Suprapubic skin (tissue), 4 donors: ENCODE measurements around the gene GANC. TPM values are rescaled to one million over a fixed set of nuclear protein-coding genes. Genes with fewer than 3 reads are reported as not detected.
"Not testable (repeated sequence)": the region's sequence is repeated elsewhere in the genome, so short reads cannot be mapped to it uniquely, and the experiment has no call there.

Source experiments
- DNase-seq, 2 donors: peaks; one replicate each; pipeline ENCODE4 v3.0.0-alpha.2; 2019; ENCODE audit warnings: low spot score in 2 of 2
- H3K27ac ChIP-seq: fragments of 200-600 bp; sonication (generic); one replicate; pipeline ENCODE4 v1.5.1; 2019
- H3K27me3 ChIP-seq: fragments of 200-600 bp; sonication (generic); one replicate; pipeline ENCODE4 v1.5.1; 2019
- H3K36me3 ChIP-seq: fragments of 200-600 bp; sonication (generic); one replicate; pipeline ENCODE4 v1.5.1; 2019
- H3K4me1 ChIP-seq: fragments of 200-600 bp; sonication (generic); one replicate; pipeline ENCODE4 v1.5.1; 2019
- H3K4me3 ChIP-seq: fragments of 200-600 bp; sonication (generic); one replicate; pipeline ENCODE4 v1.5.1; 2019; ENCODE audit warnings: mild to moderate bottlenecking
- H3K9me3 ChIP-seq: fragments of 200-600 bp; sonication (generic); one replicate; pipeline ENCODE4 v1.5.1; 2019
- EP300 ChIP-seq: sonication (generic); formaldehyde crosslinking; IDR thresholded peaks from one replicate; pipeline ENCODE4 v1.6.1; 2017; ENCODE audit warnings: antibody characterized with exemption
- POLR2A ChIP-seq, 2 donors: fragments of 450-650 bp; IDR thresholded peaks; one replicate each; pipeline ENCODE4 v1.6.1; 2017; ENCODE audit warnings: antibody characterized with exemption in 2 of 2, mild to moderate bottlenecking in 2 of 2, moderate library complexity in 2 of 2
- POLR2AphosphoS5 ChIP-seq, 3 donors: sonication (generic); formaldehyde crosslinking; IDR thresholded peaks; one replicate each; pipeline ENCODE4 v1.6.1; 2017; ENCODE audit warnings: antibody characterized with exemption in 3 of 3
- WGBS: methylation state at CpG from one replicate; pipeline ENCODE4 v1.1.5; 2018; 5-methylcytosine and 5-hydroxymethylcytosine counted together
- total RNA-seq, 4 donors: library from RNA; depleted of rRNA; stranded (reverse); fragments of >200 nt; gene quantifications; one replicate each; pipeline ENCODE4 v1.1.0, GENCODE V29; 2016
- TF ChIP-seq, protein P1 (sequence below), 2 donors: fragments of 200-600 bp in 1 of 2; fragments of 450-650 bp in 1 of 2; sonication (generic) in 1 of 2; IDR thresholded peaks; one replicate each; pipeline ENCODE4 v1.5.1; 2016 to 2019; ENCODE audit warnings: antibody characterized with exemption in 2 of 2, mild to moderate bottlenecking in 1 of 2, moderate library complexity in 1 of 2

GANC gene, protein sequence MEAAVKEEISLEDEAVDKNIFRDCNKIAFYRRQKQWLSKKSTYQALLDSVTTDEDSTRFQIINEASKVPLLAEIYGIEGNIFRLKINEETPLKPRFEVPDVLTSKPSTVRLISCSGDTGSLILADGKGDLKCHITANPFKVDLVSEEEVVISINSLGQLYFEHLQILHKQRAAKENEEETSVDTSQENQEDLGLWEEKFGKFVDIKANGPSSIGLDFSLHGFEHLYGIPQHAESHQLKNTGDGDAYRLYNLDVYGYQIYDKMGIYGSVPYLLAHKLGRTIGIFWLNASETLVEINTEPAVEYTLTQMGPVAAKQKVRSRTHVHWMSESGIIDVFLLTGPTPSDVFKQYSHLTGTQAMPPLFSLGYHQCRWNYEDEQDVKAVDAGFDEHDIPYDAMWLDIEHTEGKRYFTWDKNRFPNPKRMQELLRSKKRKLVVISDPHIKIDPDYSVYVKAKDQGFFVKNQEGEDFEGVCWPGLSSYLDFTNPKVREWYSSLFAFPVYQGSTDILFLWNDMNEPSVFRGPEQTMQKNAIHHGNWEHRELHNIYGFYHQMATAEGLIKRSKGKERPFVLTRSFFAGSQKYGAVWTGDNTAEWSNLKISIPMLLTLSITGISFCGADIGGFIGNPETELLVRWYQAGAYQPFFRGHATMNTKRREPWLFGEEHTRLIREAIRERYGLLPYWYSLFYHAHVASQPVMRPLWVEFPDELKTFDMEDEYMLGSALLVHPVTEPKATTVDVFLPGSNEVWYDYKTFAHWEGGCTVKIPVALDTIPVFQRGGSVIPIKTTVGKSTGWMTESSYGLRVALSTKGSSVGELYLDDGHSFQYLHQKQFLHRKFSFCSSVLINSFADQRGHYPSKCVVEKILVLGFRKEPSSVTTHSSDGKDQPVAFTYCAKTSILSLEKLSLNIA (N-terminal part only)
- 10 to 100 TPM; 23.0 to 47.7 (median 30.4) TPM for total RNA-seq

DNA sequence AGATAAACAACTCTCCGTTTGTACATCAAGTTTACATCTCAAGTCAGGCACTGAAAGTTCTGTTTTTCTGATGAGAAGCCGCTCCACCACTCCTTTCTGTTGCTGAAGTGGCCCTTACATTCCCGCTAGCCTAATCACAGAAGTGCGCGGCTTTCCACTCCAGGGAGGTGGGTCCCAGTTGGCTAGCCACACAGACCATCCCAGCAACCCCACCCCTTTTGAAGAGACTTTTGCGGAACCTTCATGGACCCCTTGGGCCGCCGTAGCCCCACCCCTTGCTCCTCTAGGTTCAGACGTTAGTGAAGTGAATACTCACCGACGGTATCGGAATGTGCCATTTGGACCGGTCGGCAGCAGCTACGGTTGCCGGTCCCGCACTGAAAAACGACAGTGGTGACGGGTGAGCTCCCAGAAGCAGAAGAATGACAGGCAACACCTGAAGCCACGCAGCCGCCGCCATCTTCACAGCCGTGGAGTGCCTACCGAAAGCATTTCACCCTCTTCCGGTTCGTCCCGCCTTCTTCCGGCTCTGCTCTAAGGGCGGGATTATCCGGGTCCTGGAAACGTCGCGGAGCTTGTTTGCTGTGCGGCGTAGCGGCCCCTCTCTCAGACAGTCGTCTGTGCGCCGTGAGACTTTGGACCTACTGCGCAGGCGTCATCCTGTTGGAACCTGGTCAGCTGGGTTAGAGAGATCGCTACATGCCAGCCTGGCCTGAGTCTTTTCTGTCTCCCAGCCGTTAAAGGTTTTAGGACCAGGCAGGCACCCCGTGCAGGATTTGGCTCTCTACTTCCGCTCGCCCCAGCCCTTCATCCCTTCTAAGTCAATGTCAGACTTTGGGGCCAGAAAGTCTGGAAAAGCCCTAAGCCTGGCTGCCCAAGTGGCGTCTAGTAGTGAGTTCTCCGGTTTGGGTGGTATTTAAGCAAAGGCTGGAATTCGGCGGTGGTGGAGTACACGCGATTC, at the start of gene GANC, which contains the start of gene TMEM87A:
TSS of gene GANC (plus strand) at position 263 of the 961 bp plus-strand sequence. CDS start 1,281 bp downstream, outside the sequence.
TSS of gene TMEM87A (minus strand) at position 495 of the 961 bp plus-strand sequence. CDS start at position 460, 35 bp downstream.
- peaks cover 43% of the 10 kb centered on the region for H3K4me1 ChIP-seq
- H3K27me3 ChIP-seq, result no peaks in the 10 kb centered on the region
- peak within 1 kb of the TSS; percentile 100 for H3K27ac ChIP-seq
- H3K9me3 ChIP-seq, result no peaks in the 10 kb centered on the region
- peaks cover 2% of the 10 kb centered on the region for H3K36me3 ChIP-seq
- peak; percentile 98 to 99 for DNase-seq
- peak within 1 kb of the TSS; percentile 80 for H3K4me3 ChIP-seq
- under 1% methylated on average over 35 of the region's 52 CpGs for WGBS
- TF ChIP-seq POLR2AphosphoS5 (IDR thresholded peaks at IDR 0.05) (peak in 2 of 3 donors; percentile 61 to 96), EP300 (no peak), POLR2A (IDR thresholded peaks at IDR 0.05) (peak; percentile 40 to 78)

DNA sequence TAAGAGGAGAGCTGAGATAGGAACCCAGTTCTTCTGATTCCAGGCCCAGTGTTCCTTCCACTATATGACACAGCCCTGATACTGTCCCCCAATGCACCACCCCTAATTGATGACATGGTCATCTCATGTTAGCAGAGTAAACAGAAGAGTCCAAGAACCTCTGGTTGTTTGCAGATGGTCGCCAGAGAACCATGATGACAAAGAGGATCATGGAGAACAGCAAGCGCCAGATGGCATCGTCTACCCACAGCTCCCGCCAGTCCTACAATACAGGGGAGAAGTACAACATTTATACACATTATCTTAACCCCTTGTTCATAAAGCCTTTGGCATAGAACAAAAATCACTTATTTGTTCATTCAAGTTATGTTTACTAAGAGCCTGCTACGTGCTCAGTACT, 46.4 kb upstream of the GANC start:
- DNase-seq, result no peak
- Histone ChIP-seq H3K9me3 (no peaks in the 10 kb centered on the region), H3K4me3 (no peak overlapping the region), H3K27me3 (no peaks in the 10 kb centered on the region), H3K27ac (no peak overlapping the region), H3K36me3 (peaks cover 86% of the 10 kb centered on the region), H3K4me1 (no peaks in the 10 kb centered on the region)
- WGBS, result 95% methylated on average over 5 of the region's 5 CpGs
- no peak for TF ChIP-seq POLR2AphosphoS5 (IDR thresholded peaks at IDR 0.05)
- no peak for TF ChIP-seq POLR2A (IDR thresholded peaks at IDR 0.05)
- TF ChIP-seq, protein P1, sequence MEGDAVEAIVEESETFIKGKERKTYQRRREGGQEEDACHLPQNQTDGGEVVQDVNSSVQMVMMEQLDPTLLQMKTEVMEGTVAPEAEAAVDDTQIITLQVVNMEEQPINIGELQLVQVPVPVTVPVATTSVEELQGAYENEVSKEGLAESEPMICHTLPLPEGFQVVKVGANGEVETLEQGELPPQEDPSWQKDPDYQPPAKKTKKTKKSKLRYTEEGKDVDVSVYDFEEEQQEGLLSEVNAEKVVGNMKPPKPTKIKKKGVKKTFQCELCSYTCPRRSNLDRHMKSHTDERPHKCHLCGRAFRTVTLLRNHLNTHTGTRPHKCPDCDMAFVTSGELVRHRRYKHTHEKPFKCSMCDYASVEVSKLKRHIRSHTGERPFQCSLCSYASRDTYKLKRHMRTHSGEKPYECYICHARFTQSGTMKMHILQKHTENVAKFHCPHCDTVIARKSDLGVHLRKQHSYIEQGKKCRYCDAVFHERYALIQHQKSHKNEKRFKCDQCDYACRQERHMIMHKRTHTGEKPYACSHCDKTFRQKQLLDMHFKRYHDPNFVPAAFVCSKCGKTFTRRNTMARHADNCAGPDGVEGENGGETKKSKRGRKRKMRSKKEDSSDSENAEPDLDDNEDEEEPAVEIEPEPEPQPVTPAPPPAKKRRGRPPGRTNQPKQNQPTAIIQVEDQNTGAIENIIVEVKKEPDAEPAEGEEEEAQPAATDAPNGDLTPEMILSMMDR (IDR thresholded peaks at IDR 0.05), result no peak
- no peak for TF ChIP-seq EP300

DNA sequence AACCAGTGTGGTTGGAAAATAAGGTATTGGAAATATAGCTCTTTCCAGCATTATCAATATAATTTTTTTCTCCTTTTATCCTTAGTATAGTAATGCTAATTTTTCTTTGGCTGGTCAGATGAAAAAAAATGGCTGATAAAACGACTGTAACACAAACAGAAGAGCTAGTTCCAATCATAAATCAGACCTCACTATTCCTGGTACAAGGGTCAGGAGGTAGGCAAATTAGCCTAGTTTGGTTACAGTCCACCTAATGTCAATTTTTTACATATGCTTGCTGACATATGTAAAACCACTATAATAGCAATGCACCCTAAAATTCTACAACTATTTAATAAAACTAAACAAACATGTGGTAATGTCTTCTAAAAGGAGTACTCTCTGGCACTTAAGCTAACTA, 45.0 kb upstream of the GANC start:
- Histone ChIP-seq H3K9me3 (no peaks in the 10 kb centered on the region), H3K4me1 (no peaks in the 10 kb centered on the region), H3K27me3 (no peaks in the 10 kb centered on the region), H3K27ac (no peak overlapping the region), H3K4me3 (no peak overlapping the region), H3K36me3 (peaks cover 88% of the 10 kb centered on the region)
- no peak for TF ChIP-seq POLR2AphosphoS5 (IDR thresholded peaks at IDR 0.05)
- TF ChIP-seq POLR2A (IDR thresholded peaks at IDR 0.05), result no peak
- TF ChIP-seq, protein P1 (IDR thresholded peaks at IDR 0.05), result no peak
- TF ChIP-seq EP300, result no peak
- DNase-seq, result no peak
- 57% methylated on average over 1 of the region's 1 CpG for WGBS

DNA sequence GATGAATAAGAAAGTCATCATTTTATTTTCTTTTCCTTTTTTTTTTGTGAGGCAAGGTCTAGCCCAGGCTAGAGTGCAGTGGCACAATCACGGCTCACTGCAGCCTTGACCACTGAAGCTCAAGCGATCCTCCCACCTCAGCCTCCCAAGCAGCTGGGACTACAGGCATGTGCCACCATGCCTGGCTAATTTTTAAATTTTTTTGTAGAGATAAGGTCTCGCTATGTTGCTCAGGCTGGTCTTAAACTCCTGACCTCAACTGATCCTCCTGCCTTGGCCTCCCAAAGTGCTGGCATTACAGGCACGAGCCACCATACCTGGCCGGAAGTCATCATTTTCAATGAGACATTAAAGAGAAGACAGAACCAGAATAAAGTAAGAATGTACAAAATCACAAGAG, 44.0 kb upstream of the GANC start:
- not testable (repeated sequence) for H3K4me3 ChIP-seq, H3K9me3 ChIP-seq, DNase-seq

DNA sequence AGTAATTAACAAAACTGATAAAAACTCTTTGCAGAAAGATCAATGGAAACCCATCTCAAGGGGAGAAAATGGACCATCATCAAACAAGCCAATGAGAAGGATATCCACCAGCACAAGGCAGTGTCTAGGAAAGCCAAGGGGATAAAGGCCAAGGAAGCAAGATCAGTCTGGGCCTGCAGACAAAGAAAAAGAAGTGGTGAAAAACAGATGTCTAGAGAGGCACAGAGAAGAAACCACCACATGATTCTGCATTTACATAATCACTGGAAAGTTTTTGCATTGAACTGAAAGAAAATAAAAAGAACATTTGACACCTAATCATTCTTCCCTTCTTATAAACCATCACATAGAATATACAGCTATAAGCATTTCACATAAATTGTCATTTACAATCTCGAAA, 41.9 kb upstream of the GANC start:
- no peak for DNase-seq
- Histone ChIP-seq H3K27me3 (no peaks in the 10 kb centered on the region), H3K9me3 (no peaks in the 10 kb centered on the region), H3K4me1 (no peaks in the 10 kb centered on the region), H3K4me3 (no peak overlapping the region), H3K36me3 (peaks cover 86% of the 10 kb centered on the region), H3K27ac (no peak overlapping the region)
- 77% methylated on average over 1 of the region's 1 CpG for WGBS
- no peak for TF ChIP-seq EP300
- no peak for TF ChIP-seq POLR2AphosphoS5 (IDR thresholded peaks at IDR 0.05)
- TF ChIP-seq, protein P1 (IDR thresholded peaks at IDR 0.05), result no peak
- no peak for TF ChIP-seq POLR2A (IDR thresholded peaks at IDR 0.05)

More for the DNA sequence above, 44.0 kb upstream of the GANC start:
- WGBS, result 94% methylated on average over 5 of the region's 5 CpGs
- H3K27ac ChIP-seq, H3K4me1 ChIP-seq, H3K27me3 ChIP-seq: not testable (repeated sequence)
- H3K36me3 ChIP-seq, result peaks cover 90% of the 10 kb centered on the region
